ENCODE results near the gene PHPT1.
"Not testable (repeated sequence)": the region's sequence is repeated elsewhere in the genome, so short reads cannot be mapped to it uniquely, and the experiment has no call there.

Gene PHPT1

DNA sequence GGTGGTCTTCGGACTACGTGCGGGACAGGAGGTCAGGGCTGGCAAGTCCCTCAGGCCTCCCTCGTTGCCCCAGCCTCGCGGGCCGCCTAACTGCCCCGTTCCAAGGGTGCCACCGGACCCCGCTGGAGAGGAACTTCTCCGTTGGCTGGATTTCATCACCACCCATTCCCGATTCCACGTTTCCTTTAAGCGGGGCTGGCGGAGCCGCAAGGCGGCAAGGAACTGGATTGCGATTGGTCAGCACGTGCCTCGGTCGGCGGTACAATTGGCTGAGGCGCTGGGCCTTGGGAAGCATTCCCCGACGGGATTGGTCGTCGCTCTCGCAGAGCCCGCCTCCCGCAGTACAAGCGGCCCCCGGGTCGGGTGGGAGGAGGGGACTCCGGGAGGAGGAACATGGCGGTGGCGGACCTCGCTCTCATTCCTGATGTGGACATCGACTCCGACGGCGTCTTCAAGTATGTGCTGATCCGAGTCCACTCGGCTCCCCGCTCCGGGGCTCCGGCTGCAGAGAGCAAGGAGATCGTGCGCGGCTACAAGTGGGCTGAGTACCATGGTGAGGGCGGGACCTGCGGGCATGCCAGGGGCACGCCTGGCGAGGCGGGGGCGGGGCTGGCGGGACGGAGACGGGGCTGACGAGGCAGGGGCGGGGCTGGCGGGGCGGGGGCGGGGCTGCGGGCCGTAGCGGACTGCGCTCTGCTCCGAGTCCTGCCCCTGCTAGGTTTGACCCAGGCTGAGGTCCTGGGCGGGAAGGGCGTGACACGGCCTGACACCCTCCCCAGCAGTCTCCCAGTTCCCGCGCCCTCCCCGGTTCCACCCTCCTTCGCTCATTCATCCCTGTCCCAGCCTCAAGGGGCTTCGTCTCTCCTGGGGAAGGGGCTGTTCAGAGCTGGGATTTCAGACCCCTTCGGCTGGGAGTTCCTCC is at the start of gene PHPT1:
Gene PHPT1 (plus strand): TSS at position 372 of the 922 bp plus-strand sequence. CDS start 22 bp downstream, at position 394.
- peak; percentile 93 for DNase-seq (ENCODE audit: low read depth, low spot score)

DNA sequence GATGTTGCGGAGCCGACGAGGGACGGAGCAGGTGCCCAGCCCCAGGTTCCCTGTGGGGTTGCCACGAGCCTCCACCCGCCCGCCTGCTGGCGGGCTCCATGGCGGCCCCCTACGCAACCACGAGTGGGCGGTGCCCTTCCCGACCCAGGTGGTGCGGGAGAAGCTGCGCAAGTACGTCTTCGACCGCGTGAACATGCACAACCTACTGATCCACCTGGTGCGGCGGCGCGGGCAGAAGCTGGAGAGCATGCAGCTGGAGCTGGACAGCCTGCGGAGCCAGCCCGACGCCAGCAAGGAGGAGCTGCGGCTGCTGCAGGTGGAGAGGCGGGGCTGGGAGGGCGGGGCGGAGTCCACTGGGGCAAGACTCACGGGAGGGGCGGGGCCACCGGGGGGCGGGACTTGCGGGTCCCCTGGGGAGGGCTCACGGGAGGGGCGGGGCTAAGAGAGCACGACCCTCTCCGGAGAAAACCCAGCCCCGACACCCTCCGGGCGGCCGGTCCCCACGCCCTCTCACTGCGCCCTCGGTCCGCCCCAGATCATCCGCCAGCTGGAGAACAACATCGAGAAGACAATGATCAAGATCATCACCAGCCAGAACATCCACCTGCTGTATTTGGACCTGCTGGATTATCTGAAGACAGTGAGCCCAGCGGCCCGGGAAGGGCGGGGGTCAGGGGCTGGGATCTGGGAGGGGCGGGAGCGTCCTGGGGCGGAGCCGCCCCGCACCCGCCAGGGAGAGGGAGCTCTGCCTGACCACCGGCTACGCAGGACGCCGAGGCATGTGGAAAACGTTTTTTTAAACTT is 49.2 kb upstream of the PHPT1 start:
- no peak for DNase-seq (ENCODE audit: low read depth, low spot score)

DNA sequence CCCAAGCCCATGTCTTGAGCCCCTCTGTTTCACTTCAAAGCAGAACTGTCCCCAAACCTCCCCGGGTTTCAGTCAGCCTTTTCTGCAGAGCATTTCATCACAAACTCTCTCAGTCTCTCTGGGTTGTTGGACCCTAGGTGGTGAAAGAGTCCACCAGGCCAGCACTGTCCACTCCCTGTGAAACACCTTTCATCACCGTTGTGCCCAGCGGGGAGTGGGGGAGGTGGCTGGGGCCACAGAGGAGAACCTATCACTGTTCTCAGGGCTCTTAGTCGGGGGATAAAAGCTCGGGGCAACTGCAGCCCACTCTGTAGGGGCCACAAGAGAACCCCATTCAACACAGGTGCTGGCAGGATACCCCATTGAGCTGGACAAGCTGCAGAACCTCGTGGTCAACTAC is 46.9 kb upstream of the PHPT1 start:
- DNase-seq (ENCODE audit: low read depth, low spot score) = no peak

DNA sequence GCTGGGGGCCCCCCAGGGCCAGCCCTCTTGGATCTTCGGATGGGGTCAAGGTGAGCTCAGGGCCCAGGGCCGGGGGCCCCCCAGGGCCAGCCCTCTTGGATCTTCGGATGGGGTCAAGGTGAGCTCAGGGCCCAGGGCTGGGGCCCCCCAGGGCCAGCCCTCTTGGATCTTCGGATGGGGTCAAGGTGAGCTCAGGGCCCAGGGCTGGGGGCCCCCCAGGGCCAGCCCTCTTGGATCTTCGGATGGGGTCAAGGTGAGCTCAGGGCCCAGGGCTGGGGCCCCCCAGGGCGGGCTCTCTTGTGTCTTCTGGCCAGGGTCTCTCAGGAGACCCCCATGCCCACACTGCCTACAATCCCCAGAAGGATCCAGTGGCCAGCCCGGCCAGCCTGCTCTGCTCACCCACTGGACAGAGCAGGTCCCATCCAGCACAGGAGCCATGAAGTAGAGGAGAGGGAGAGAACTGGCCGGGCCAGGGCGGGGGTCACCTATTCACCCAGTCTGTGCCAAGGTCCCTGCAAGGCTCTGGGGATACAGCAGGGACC is 46.1 kb upstream of the PHPT1 start:
- DNase-seq (ENCODE audit: low read depth, low spot score) = not testable (repeated sequence)

DNA sequence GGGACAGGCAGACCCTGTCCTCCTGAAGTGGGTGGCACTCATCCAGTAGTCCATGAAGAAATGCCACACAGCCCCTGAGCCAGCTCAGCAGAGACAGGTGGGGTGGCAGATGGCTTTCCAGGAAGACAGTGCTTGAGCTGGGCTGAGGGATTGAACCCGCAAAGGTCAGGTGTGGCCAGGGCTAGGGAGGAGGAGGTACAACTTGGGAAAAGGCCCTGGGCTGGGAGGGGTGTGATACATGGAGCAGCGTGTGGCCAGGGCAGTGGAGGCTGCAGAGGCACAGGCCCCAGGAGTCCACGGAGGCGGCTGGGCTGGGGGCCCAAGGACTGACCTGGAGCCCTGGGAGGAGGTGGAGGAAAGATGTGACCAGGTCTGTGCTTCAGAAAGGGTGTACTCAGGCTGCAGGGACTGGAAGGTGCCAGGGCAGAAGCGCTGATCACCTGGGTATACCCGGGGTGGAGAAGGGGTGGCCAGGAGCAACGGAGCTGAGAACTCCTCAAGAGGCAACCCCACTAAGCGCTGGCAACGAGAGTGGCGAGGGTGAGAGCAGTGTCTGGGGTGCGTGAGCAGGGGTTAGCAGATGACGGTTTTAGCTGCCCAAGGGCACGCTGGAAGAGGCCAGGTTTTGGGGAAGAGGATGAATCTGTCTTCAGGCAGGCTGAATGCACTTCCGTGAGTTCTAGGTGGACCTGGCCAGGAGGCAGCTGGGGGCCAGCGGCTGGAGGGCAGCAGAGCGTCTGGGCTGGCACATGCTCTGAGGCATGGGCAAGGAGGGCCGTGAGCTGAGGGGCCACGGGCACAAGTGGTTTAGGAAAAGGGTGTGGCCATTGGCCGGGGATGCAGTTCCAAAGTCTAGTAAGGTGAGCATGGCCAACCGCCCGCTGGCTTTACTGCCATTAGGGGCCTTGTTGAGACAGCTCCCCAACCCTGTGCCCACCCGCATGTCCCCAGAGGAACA is 45.4 kb upstream of the PHPT1 start:
- DNase-seq (ENCODE audit: low read depth, low spot score) = no peak

DNA sequence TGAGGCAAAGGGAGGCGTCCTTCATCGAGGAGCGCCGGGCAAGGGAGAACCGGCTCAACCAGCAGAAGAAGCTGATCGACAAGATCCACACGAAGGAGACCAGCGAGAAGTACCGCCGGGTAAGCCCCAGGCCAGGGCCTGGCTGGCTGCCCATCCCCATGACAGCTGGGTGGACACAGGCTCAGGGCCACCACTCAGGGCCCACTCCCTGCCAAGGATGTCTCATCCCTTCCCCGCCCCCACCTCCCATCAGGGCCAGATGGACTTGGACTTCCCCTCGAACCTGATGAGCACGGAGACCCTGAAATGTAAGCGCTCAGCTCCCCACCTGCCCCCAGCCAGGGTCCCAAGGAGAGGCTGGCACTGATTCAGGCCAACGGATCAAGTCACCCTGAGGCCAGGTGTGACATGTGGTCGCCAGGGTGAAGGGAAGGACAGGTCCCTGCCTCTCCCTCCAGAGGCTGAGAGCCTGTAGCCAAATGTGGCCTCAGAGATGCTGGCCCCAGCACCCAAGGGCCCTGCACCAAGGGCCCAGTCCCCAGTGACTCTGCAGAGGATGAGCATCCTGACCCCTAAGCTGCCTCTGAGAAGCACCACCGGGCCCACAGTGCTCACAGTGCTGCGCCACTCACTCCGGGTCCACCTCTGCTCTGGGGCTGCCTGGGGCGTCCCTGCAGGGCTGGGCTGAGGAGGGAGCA is 44.6 kb upstream of the PHPT1 start:
- no peak for DNase-seq (ENCODE audit: low read depth, low spot score)

DNA sequence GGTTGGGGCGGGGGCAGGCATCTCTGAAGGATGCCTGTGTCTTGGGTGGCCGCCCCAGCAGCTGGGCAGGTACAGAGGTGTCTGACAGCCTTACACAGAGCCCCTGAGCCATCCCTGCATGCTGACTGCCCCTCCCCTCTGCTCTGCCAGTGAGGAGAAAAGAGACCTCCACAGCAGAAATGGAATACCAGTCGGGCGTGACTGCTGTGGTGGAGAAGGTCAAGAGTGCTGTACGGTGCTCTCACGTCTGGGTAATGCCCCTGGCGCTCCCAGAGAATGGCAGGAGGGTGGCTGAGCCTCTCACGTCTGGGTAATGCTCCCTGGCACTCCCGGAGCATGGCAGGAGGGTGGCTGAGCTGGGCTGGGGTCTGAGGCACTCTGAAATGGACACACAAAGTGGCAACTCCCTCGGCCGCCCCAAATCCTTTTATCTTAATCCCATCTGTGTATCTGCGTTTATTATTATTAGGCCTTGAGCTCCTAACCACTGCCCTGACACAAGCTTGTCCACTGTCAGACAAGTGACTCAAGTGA is 43.9 kb upstream of the PHPT1 start:
- DNase-seq (ENCODE audit: low read depth, low spot score) = no peak

DNA sequence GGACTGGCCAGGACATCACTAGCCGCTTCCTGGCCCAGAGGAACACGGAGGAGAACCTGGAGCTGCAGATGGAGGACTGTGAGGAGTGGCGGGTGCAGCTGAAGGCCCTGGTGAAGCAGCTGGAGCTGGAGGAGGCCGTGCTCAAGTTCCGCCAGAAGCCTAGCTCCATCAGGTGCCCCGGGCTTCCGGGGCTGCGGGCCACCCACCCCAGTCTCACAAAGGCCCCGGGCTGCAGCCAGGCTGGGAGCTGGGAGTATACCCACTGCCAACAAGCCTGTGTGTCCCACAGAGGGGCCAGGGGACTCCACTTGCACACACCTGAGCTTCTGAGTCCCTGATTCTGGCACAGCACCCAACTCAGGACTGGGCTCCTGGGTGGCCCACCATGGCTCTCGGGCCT is 43.1 kb upstream of the PHPT1 start:
- no peak for DNase-seq (ENCODE audit: low read depth, low spot score)

DNA sequence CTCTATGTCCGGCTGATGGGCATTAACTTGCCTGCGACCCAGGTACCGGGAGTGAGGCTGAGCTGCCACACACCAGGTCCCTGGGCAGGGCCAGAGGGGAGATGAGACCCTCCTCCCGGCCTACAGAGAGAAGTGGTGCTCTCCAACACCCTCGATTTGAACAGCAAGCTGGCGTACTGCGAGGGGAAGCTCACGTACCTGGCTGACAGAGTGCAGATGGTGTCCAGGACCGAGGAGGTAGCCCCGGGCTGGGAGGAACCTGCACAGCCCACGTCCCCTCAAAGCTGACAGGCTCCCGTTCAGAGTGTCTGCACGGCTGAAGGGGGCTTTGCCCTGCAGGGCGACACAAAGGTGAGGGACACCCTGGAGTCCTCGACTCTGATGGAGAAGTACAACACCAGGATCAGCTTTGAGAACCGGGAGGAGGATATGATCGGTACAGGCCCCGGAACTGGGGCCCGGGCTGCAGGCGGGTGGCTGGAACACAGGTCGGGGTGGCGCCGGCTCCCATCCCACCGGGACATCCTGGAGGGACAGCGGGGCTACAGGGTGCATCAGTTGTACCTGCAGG is 42.5 kb upstream of the PHPT1 start:
- no peak for DNase-seq (ENCODE audit: low read depth, low spot score)

DNA sequence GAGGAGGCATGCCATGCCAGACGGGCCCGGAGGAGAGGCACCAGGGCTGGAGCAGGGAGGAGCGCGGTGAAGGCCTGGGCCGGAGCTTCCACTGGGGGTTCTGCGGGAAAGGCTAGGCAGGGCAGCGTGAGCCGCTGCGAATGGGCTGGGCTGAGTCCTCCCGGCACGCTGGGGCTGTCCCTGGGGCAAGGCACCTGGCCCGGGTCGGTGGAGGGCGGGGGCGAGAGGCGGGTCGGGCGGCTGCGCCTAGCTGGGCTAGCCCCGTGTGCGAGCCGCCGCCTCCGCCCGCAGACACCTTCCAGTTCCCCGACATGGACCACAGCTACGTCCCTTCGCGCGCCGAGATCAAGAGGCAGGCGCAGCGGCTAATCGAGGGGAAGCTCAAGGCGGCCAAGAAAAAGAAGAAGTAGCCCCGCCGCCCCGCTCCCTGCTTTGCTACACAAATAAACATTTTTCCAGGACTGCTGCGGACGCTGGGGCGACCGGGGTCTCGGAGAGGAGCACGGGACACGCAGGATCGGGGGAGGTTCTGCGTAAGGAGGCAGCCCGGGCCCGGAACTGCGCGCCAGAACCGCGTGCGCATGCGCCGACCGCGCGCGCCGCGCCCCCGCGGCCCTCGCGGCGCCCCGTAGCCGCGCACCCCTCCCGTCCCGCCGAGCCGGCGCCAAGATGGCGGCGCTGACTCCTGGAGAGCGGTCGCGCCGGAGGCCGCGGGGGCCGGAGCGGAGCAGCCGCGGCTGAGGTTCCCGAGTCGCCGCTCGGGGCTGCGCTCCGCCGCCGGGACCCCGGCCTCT is 41.7 kb upstream of the PHPT1 start, which contains the start of gene RABL6:
Gene RABL6 (plus strand): TSS at position 668 of the 794 bp plus-strand sequence. CDS start 249 bp downstream, outside the sequence.
- DNase-seq (ENCODE audit: low read depth, low spot score) = no peak

DNA sequence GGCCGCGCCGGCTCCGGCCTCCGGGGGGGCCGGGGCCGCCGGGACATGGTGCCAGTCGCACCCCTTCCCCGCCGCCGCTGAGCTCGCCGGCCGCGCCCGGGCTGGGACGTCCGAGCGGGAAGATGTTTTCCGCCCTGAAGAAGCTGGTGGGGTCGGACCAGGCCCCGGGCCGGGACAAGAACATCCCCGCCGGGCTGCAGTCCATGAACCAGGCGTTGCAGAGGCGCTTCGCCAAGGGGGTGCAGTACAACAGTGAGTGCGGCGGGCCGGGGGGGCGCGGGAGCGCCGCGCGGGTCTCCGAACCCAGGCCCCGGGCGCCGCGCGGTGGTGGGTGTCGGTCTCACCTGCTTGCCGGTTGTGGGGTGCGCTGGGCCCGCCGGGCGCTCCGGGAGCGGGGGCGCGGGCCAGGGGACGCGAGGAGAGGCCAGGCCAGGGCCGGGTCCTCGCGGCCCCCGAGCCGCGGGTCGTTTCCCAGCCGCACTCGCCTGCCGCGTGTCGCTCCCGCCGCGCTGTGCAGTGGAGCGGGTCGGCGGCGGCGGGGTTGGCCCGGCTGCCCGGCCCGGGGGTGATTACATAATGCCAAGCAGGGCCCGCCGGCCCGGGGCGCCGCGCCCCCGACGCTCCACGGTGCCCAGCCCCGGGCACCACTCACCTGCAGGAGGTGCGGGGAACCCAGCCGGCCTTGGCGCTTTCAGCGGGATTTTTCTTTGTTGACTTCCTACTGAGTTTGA is 41.0 kb upstream of the PHPT1 start:
- DNase-seq (ENCODE audit: low read depth, low spot score) = no peak

DNA sequence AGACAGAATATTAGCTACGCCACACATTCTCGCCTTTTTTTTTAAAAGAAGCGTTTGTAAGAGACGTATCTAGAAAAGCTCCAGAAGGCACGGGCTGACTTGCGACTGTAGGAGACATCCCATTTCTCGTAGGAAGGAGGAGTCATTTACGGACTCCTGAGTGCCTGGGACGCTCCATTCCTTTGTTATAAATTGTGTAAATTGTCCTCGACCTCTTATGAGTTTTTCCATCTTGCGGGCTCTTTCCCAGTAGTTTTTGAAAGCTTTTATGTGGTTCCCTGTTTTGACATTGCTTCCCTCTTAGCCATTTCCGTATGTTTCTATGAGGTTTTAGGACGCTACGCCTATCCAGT is 40.4 kb upstream of the PHPT1 start:
- DNase-seq (ENCODE audit: low read depth, low spot score) = no peak

DNA sequence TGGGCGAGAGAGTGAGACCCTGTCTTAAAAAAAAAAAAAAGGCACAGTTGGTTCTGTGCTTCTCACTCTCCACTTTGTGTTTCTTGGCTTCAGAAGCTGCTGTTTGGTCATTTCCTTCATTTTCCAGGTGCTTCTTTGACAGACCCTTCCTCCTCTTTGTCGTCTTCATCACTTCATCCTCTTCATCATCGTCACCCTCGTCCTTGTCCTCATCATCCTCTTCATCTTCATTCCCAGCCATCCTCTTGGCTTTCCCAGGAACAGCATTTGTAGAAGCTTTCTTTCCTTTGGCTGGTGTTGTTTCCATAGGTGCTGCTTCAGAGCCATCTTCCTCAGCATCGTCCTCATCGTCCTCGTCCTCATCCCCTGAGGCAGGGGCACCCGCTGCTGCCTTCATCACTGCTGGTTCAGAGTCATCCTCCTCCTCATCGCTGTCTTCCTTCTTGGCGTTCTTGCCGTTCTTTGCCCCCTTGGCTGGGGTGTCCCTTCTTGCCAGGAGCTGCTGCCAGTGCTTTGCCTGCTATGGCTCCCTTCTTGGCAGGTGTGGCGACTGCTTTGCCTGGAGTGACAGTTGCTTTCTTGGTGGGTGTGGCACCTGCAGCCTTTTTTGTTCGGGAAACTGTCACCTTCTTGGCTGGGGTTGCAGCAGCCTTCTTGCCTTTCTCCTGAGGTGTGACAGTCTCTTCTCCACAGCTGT is 34.3 kb upstream of the PHPT1 start:
- no peak for DNase-seq (ENCODE audit: low read depth, low spot score)

DNA sequence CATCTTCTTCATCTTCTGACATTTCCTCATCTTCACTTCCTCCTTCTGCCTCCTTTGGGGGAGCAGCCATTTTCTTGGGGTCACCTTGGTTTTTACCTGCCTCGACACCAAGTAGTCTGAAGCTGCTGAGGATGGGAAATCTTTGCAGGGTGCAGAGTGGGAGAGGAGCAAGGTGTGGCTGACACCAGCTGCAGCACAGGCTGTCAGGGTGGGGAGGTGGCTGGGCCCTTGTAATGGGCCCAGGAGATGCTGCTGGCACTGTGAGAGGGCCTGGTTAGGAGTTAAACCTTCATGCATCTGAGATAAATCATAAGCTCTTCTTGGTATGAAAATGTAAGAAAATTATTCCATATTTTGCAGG is 33.8 kb upstream of the PHPT1 start:
- no peak for DNase-seq (ENCODE audit: low read depth, low spot score)

DNA sequence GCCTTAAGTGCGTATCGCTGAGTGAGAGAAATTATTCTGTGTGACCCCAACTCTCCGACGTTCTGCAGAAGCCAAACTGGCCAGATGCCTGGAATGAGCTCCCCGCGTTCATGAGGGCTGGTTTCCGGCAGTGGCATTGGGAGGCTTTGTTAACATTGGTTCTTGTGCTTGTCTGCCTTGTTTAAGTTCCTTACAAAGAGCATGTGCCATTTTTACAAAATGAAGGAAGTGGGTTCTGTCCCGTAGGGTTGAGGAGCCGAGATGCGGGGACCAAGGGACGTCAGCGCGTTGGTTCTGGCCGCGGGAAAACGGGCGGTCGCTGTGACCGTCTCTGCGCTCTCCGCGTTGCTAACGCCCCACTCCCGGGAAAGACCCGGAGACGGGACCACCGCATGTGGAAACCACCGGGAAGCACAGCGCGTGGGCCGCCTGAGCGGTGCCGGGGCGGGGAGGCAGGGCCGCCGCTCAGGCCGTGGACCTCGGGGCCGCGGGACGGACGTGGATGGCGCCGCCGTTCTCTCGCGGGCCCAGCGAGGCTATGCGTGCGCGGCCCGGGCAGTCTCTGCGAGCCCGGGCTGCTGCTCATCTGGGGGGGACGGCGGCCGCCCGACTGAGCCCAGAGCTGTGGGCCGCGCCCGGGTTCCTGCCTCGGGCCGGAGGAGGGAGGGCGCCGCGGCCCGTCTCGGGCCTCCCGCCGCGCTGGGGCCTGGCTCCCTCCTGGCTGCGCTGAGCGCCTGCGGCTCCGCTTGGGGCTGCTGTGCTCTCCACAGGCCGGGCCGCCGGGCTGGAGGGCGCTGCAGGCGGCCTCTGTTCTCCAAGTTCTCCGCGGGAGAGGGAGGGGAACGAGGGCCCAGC is 28.0 kb upstream of the PHPT1 start:
- no peak for DNase-seq (ENCODE audit: low read depth, low spot score)

DNA sequence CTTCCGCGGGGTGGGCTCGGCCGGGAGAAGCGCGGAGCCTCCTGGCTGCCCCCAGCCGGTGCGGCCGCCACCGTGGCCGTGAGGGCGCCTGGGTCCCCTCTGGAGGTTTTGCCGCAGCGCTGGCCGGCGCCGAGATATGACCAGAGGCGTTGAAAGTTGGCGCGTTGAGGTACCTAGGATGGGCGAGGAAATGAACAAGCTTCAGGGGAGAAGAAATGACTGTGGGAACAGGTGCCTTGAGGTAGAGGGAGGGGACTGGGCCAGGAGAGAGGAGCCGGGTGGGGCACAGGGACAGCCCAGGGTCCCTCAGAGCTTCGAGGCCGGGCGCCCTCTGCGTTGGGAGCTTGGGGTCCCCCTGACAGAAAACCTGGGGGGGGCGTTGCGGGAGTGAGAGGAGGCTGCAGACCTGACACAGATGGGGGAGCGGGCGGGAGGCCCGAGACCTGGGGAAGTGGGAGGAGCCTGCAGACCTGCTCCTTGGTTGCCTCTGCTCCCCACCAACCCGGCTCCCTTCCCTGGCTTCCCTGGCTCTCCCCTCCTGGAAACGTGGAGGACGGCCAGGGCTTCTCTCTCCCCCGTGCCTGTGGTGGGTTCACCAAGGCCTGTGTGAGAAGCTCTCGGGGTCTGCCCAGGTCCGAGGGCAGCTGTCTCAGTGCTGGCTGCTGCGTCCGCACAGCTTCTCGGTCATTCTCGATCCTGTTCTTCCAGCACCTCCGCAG is 27.2 kb upstream of the PHPT1 start:
- no peak for DNase-seq (ENCODE audit: low read depth, low spot score)

Data from iPS DF 19.7 (cell line).